Astrocyte of the cerebellum (primary cell): ENCODE data around the gene WASF2.

Experiments used
- DNase-seq: peaks from one replicate; pipeline ENCODE4 v3.0.0-alpha.2; 2011; ENCODE audit warnings: low read depth
- H3K4me3 ChIP-seq: 2 replicates; pipeline ENCODE4 v1.5.1; 2011; ENCODE audit warnings: mild to moderate bottlenecking, low read depth, low read length, moderate library complexity
- CTCF ChIP-seq: IDR thresholded peaks from 2 replicates; pipeline ENCODE4 v1.5.1; 2012; ENCODE audit warnings: low read length, low read depth, moderate library complexity, mild to moderate bottlenecking; ENCODE audit errors: missing control alignments
- in situ Hi-C: cut with HindIII; loops from 2 replicates; pipeline ENCODE4 v1.10.0; 2017; ENCODE audit warnings: low sequenced_read_pairs

Gene WASF2

DNA sequence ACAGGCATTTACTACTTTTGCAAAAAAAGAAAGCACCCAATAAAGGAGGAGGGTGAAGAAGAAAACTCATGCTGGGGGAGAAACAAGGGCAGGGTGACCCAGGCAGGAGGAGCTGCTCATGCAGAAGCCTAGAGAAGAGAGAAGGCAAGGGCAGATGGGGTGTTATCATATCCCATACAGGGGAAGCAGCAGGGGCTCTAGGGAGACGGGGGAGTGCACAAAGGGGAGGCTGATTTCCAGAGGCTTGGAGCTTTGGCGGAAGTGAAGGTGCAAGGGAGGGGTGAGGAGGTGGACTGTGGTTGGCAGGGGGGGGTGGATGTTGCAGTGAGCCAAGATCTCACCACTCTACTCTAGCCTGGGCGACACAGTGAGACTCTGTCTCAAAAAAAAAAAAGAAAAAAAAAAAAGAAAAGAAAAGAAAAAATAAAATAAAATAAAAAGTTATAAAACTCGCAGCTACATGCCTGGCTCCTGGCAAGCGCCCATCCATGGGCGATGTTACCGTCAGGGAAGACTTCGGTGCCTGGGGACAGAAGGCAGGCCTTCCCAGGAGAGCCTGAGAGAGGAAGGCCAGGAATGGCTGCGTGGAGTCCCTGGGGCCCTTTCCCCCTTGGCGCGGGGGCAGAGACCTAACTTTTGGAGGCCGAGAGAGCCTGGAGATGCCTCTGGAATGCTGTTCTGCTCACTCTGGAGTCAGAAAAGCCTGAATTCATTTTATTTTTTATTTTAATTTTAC lies 112.0 kb downstream of the WASF2 start:
- no peak overlapping the region for H3K4me3 ChIP-seq
- in situ Hi-C loops = no loop called here
- no peak for DNase-seq
- TF ChIP-seq CTCF = no peak

- no peak for DNase-seq
- in situ Hi-C loops = no loop called here
- H3K4me3 ChIP-seq = no peak within 1 kb of the TSS
- no peak for TF ChIP-seq CTCF
Observed at GRCh38 chr1:27374362-27375086, 115.4 kb downstream of the WASF2 start, which contains the start of gene FCN3. FCN3 (minus strand) TSS chr1:27374824; CDS start chr1:27374818, 6 bp downstream.

GRCh38 chr1:27372808-27373690 lies 116.9 kb downstream of the WASF2 start:
- peak; percentile 33 for TF ChIP-seq CTCF
- in situ Hi-C loops = no loop called here
- no peak for DNase-seq
- H3K4me3 ChIP-seq = no peak overlapping the region

GRCh38 chr1:27372022-27372807 lies 117.8 kb downstream of the WASF2 start:
- in situ Hi-C loops = no loop called here
- H3K4me3 ChIP-seq = no peak overlapping the region
- TF ChIP-seq CTCF = no peak
- no peak for DNase-seq

- in situ Hi-C loops = no loop called here
- no peak for DNase-seq
- TF ChIP-seq CTCF = peak; percentile 38
- H3K4me3 ChIP-seq = no peak overlapping the region
Observed at GRCh38 chr1:27368869-27369582, 120.9 kb downstream of the WASF2 start.
